Testis (tissue), 2 donors: ENCODE measurements around the gene DNAJC10.

Experiments
- CTCF ChIP-seq, 3 experiments: fragments of 450-650 bp in 2 of 3; fragments of 200-600 bp in 1 of 3; sonication (generic) in 1 of 3; IDR thresholded peaks; one replicate each; pipeline ENCODE4 v1.5.1; 2016 to 2019; ENCODE audit warnings: antibody characterized with exemption in 3 of 3, mild to moderate bottlenecking in 2 of 3, moderate library complexity in 1 of 3
- POLR2A ChIP-seq: fragments of 450-650 bp; IDR thresholded peaks from one replicate; pipeline ENCODE4 v1.6.1; 2017; ENCODE audit warnings: antibody characterized with exemption, mild to moderate bottlenecking, moderate library complexity

- TF ChIP-seq POLR2A (no peak), CTCF (IDR thresholded peaks at IDR 0.05) (no peak)
These were observed 28.4 kb downstream of the DNAJC10 start for GRCh38 chr2:182744490-182744889.
